Measurements from ENCODE around the gene ZNF611. TPM values are rescaled to one million over a fixed set of nuclear protein-coding genes. Genes with fewer than 3 reads are reported as not detected.
"Not testable (repeated sequence)": the region's sequence is repeated elsewhere in the genome, so short reads cannot be mapped to it uniquely, and the experiment has no call there.

The ZNF611 gene
- total RNA-seq, 1 donor from 2014 or later, result 26.6 TPM

DNA sequence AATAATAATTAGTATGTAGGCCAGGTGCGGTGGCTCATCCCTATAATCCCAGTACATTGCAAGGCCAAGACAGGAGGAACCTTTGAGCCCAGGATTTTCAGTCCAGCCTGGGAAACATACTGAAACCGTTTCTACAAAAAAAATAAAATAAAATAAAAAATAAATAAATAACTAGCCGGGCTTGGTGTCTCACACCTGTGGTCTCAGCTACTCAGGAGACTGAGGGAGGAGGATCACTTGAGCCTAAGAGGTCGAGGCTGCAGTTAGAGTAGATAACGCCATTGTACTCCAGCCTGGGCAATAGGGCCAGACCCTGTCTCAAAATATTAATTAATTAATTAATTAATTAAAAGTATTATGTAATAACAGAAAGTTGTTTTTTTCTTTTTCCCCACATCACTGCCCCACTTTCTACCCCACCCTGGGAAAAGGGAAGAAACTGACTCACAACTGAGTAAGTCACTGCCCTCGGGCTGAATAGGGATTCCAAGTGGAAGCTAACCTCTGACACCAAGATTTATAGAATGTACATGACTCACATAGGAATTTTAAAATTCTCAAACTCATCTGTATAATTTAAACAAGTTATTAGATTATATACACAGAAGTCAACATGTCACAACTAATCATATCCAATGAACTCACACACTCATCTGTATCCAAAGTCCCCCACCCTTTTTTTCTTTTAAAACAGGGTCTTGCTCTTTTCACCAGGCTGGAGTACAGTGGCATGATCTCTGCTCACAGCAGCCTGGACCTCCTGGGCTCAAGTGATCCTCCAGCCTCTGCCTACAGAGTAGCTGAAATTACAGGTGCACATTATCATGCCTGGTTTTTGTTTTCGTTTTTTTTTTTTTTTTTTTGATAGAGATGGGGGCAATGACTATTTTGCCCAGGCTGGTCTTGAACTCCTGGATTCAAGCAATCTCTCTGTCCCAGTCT is 12.5 kb downstream of the ZNF611 start:
- no peak for ATAC-seq
- no peak for DNase-seq (ENCODE audit: low spot score)
- intact Hi-C loops (cut with DNase I), result no loop called here

GRCh38 chr19:52720541-52720940 is 14.3 kb downstream of the ZNF611 start:
- ATAC-seq; intact Hi-C loops (cut with DNase I); DNase-seq (ENCODE audit: low spot score): not testable (repeated sequence)

- intact Hi-C loops (cut with DNase I), result no loop called here
- ATAC-seq, result no peak
- no peak for DNase-seq (ENCODE audit: low spot score)
Observed at GRCh38 chr19:52716522-52716921, 18.3 kb downstream of the ZNF611 start.

GRCh38 chr19:52715902-52716301 is 18.9 kb downstream of the ZNF611 start:
- intact Hi-C loops (cut with DNase I); DNase-seq (ENCODE audit: low spot score); ATAC-seq: not testable (repeated sequence)

- ATAC-seq; intact Hi-C loops (cut with DNase I); DNase-seq (ENCODE audit: low spot score): not testable (repeated sequence)
Observed at GRCh38 chr19:52715330-52715729, 19.5 kb downstream of the ZNF611 start.

DNA sequence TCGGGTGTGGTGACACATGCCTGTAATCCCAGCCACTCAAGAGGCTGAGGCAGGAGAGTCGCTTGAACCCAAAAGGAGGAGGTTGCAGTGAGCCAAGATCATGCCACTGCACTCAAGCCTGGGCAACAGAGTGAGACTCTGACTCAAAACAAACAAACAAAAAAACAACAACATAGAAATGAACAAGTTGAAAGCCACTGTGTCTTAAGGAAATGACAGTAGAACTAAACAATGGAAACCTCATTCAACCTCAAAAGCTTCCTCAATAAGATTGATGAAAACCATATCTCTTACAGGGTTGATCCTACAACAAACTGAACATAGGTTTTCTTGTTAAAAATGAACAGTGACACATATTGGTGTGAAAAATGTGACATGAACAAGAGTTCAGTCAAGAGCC is 21.8 kb downstream of the ZNF611 start:
- ATAC-seq; DNase-seq (ENCODE audit: low spot score); intact Hi-C loops (cut with DNase I): not testable (repeated sequence)

DNA sequence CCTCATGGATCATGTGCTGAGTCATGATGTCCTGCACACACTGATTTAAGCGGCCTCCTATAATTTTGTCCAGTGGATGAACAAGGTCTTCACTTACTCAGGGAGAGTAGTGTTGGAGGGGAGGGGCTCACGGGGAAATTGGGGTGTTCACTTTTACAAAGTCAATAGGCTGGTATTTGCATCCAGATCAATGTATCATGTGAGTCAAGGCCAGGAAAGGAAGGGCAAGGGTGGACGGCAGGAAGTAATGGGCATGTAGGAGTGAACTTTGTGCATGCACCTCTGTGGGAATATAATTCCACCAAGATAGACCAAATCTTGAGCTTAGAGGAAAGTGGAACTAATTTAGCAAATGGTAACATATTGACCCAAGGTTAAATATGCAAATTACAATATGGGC is 23.2 kb downstream of the ZNF611 start:
- intact Hi-C loops (cut with DNase I); DNase-seq (ENCODE audit: low spot score); ATAC-seq: not testable (repeated sequence)

DNA sequence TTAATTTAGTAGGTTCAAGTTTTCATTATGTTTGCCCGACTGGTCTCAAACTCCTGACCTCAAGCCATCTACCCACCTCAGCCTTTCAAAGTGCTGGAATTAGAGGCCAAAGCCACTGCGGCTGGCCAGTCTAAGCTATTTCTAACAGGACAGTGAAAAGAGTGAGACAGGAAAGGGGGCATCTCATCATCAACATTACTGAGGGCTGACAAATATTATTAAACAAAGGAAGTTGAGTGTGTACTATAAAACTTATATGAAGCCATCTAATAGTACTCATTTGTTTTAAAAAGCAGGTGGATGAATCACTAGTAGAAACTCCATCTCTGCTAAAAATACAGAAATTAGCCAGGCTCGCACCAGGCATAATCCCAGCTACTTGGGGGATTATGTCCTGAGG is 24.3 kb downstream of the ZNF611 start:
- ATAC-seq, result no peak
- intact Hi-C loops (cut with DNase I), result no loop called here
- DNase-seq (ENCODE audit: low spot score), result no peak

GRCh38 chr19:52705615-52706014 is 29.2 kb downstream of the ZNF611 start:
- intact Hi-C loops (cut with DNase I); ATAC-seq: not testable (repeated sequence)

GRCh38 chr19:52703917-52704316 is 30.9 kb downstream of the ZNF611 start:
- DNase-seq (ENCODE audit: low spot score) (no peak), ATAC-seq (no peak)
- intact Hi-C loops (cut with DNase I), result no loop called here

More at GRCh38 chr19:52705615-52706014, 29.2 kb downstream of the ZNF611 start:
- DNase-seq (ENCODE audit: low spot score), result not testable (repeated sequence)

- intact Hi-C loops (cut with DNase I), result no loop called here
- DNase-seq (ENCODE audit: low spot score) (no peak), ATAC-seq (no peak)
Observed at GRCh38 chr19:52700673-52701072, 34.2 kb downstream of the ZNF611 start.

DNA sequence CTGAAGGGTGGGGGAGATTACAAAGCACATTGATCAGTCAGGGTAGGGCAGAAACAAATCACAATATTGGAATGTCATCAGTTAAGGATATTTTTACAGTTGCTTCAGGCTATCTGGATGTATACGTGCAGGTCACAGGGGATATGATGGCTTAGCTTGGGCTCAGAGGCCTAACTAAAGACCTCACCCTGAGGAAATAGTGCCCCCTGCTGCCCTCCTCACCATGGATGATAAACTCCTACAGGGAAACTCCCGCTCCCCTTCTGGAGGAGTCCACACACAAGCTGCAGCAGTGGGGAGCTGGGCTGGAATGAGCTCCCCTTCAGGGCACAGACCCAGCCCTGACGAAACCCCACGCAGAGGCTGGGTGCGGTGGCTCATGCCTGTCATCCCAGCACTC is 35.3 kb downstream of the ZNF611 start:
- peak; percentile 48 for ATAC-seq
- DNase-seq (ENCODE audit: low spot score); intact Hi-C loops (cut with DNase I): not testable (repeated sequence)

DNA sequence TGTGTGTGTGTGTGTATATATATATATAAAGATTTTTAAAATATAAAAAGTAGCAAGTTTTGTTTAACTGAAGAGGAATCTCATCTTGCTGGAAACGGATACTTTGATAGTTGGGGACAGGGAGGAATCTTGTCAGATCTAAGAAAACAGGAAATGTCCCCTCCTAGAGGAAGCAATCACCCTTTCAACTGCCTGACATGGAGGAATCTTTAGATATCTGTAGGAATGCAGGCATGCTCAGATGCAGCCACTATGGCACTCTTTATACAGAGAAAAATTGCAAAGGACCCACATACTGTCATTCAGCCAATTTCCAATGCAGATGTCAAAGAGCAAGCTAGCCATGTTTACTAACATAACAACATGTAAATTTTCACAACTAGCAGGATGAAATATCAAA is 38.8 kb downstream of the ZNF611 start:
- ATAC-seq (no peak), DNase-seq (ENCODE audit: low spot score) (no peak)
- intact Hi-C loops (cut with DNase I), result no loop called here

GRCh38 chr19:52694921-52695320 is 39.9 kb downstream of the ZNF611 start:
- no peak for ATAC-seq
- no peak for DNase-seq (ENCODE audit: low spot score)
- intact Hi-C loops (cut with DNase I), result no loop called here

GRCh38 chr19:52694281-52694680 is 40.6 kb downstream of the ZNF611 start:
- ATAC-seq; DNase-seq (ENCODE audit: low spot score); intact Hi-C loops (cut with DNase I): not testable (repeated sequence)

DNA sequence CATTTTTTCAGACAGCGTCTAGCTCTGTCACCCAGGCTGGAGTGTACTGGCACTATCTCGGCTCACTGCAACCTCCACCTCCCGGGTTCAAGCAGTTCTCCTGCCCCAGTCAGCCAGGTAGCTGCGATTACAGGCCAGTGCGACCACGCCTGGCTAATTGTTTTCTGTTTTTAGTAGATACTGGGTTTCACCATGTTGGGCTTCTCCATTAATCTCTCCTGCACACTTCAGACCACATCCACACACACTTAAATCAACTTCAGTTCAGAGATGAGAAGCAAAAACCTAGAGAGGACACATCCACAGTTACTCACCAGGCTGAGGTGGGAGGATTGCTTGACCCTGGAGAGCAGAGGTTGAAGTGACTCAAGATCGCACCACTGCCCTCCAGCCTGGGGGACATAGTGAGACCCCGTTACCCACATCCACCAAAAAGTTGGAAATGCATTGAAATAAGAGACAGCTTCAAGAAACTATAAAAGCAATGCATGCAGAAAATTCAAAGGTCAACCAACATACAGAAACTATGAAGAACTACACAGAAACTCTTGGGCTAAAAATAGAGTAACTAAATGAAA is 42.3 kb downstream of the ZNF611 start:
- intact Hi-C loops (cut with DNase I), result no loop called here
- no peak for DNase-seq (ENCODE audit: low spot score)

DNA sequence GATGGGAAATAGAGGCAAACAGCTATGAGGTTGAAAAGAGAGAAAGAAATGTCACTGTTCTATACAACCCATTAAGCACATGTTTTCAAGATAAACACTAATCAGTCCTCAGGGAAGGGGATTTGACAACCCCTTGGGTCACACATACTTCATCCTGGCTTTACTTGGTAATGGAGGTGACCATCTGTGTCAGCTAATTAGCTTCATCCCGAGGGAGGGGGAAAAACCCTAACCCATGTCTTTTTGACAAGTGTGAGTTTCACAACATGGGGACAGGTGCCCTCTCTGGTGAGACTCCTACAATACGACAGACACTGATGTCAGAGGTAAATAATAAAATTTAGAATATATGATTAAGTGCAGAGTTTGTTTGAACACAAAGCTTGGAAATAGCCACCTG is 43.1 kb downstream of the ZNF611 start:
- intact Hi-C loops (cut with DNase I), result no loop called here
- no peak for DNase-seq (ENCODE audit: low spot score)
- ATAC-seq, result no peak

More for the DNA sequence above, 42.3 kb downstream of the ZNF611 start:
- no peak for ATAC-seq

GRCh38 chr19:52691215-52691610 is 43.6 kb downstream of the ZNF611 start:
- intact Hi-C loops (cut with DNase I), result no loop called here
- ATAC-seq (peak; percentile 9), DNase-seq (ENCODE audit: low spot score) (no peak)

DNA sequence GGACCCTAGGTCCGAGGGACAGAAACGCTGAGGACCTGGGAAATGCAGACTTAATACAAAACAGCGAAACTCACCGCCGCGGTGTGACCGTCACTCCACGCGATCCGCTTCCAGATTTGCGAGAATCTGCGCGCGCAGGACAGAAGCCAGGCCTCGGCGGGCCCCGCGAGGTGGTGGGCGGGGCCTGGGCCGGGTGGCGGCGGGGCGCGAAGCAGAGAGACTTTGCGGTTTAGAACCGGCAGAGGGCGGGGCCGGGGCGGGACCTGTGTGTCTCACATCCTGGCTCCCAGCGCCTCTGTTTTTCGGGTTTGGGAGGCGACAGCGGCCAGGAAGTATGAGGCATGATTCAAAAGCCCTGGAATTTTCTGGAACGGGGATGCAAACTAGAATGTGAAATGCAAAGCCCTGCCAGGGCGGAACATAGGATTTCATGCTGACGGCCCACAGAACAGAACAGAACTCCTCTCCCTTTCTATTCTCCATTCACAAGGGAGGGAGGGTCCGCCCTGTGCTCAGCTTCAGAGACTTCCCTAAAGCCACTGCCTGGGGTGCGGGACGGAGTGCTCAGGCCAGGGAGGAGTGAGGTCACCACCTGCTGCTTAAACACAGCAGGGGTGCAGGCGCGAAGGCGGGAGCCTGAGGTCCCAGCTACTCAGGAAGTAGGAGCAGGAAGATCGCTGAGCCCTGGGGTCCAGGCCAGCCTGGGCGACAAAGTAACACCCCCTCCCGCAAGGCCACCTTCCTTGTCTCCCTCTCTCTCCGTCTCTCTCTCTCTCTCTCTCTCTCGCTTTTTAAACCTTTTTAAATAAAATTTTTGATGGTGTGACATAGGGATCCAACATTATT is 44.3 kb downstream of the ZNF611 start:
- peak; percentile 99 for ATAC-seq
- intact Hi-C loops (cut with DNase I), result no loop called here

More for the DNA sequence above, 44.3 kb downstream of the ZNF611 start:
- DNase-seq (ENCODE audit: low spot score), result peak; percentile 96

All from sciatic nerve (tissue), 2 donors.